Measurements from ENCODE around the gene ARSB.

DNA sequence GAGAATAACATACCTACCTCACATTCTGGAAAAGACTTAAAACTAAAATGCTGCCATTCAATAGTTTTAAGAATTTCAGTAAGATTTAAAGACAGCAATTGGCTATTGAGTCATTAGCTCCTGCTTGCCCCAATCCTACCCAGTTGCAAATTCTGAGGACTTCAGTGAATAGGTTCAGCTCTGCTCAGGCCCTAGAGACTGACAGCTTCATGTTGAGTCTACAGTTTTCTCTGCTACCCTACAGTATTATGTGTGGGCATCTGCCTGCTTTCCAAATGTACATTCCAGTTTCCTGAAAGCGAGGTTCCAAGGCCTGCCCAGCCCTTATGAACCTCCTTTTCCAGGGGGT lies 61.5 kb downstream of the ARSB start:
- TF ChIP-seq POLR2A (IDR thresholded peaks at IDR 0.05), result no peak
- TF ChIP-seq, protein P1, sequence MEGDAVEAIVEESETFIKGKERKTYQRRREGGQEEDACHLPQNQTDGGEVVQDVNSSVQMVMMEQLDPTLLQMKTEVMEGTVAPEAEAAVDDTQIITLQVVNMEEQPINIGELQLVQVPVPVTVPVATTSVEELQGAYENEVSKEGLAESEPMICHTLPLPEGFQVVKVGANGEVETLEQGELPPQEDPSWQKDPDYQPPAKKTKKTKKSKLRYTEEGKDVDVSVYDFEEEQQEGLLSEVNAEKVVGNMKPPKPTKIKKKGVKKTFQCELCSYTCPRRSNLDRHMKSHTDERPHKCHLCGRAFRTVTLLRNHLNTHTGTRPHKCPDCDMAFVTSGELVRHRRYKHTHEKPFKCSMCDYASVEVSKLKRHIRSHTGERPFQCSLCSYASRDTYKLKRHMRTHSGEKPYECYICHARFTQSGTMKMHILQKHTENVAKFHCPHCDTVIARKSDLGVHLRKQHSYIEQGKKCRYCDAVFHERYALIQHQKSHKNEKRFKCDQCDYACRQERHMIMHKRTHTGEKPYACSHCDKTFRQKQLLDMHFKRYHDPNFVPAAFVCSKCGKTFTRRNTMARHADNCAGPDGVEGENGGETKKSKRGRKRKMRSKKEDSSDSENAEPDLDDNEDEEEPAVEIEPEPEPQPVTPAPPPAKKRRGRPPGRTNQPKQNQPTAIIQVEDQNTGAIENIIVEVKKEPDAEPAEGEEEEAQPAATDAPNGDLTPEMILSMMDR (IDR thresholded peaks at IDR 0.05), result no peak
- TF ChIP-seq EP300 (IDR thresholded peaks at IDR 0.05; ENCODE audit: low read depth), result no peak

All from transverse colon (tissue), 3 donors.